ENCODE measurements around the gene CYGB.

The CYGB gene

DNA sequence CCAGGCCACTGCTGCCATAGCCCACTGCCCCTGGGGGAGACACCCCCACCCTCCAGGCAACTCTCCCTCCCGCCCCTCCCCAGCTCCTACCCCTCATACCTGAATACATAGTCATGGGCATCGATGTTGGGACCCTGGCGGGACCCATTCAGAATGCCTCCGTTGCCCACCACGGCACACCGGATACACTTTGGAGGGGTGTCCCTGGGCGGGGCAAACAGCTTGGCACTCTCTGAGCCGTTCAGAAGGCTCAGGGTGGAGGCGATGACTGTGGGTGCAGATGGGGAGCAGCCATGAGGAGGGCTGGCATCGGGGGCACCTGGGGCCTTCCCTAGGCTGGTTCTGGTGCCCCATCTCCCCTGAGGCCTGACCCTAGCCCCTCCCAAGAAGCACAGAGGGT lies 35.6 kb upstream of the CYGB start:
- TF ChIP-seq, protein P1, sequence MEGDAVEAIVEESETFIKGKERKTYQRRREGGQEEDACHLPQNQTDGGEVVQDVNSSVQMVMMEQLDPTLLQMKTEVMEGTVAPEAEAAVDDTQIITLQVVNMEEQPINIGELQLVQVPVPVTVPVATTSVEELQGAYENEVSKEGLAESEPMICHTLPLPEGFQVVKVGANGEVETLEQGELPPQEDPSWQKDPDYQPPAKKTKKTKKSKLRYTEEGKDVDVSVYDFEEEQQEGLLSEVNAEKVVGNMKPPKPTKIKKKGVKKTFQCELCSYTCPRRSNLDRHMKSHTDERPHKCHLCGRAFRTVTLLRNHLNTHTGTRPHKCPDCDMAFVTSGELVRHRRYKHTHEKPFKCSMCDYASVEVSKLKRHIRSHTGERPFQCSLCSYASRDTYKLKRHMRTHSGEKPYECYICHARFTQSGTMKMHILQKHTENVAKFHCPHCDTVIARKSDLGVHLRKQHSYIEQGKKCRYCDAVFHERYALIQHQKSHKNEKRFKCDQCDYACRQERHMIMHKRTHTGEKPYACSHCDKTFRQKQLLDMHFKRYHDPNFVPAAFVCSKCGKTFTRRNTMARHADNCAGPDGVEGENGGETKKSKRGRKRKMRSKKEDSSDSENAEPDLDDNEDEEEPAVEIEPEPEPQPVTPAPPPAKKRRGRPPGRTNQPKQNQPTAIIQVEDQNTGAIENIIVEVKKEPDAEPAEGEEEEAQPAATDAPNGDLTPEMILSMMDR (IDR thresholded peaks at IDR 0.05; ENCODE audit: low read depth, low read length) = no peak
- no peak overlapping the region for H3K4me3 ChIP-seq (ENCODE audit: low read depth, low read length)

DNA sequence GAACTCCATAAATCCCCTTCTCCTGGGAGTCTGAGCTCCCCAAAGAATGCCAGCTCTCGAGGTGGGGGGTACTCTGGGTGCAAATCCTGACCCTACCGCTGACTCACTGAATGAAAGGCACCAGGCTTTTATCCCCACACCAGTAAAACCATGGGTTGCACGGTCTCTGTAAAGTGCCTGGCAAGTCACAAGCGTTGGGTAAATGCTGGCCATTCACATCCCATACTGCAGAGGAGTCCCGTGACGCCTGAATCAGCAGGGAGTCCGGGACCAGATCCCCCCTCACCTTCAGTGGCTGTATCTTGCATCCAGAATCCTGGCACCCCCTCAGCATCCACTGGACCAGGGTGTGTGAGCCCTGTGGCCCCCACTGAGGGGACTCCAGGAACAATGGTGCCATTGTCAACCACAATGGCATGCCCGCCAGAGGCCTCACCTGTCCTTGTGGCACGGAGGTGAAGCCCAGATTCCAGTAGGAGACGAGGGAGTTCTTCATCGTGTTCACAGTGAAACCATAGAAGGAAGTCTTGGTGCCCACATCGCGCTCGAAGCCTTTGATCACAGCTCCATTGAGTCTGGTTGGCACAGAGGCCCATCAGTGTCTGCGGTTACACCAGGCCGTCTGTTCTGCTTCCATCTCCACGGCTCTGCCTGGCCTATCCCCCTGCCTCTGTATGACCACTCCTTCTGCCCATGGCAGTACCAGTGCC lies 34.8 kb upstream of the CYGB start:
- TF ChIP-seq, protein P1 (IDR thresholded peaks at IDR 0.05; ENCODE audit: low read depth, low read length) = no peak
- H3K4me3 ChIP-seq (ENCODE audit: low read depth, low read length) = no peak overlapping the region

DNA sequence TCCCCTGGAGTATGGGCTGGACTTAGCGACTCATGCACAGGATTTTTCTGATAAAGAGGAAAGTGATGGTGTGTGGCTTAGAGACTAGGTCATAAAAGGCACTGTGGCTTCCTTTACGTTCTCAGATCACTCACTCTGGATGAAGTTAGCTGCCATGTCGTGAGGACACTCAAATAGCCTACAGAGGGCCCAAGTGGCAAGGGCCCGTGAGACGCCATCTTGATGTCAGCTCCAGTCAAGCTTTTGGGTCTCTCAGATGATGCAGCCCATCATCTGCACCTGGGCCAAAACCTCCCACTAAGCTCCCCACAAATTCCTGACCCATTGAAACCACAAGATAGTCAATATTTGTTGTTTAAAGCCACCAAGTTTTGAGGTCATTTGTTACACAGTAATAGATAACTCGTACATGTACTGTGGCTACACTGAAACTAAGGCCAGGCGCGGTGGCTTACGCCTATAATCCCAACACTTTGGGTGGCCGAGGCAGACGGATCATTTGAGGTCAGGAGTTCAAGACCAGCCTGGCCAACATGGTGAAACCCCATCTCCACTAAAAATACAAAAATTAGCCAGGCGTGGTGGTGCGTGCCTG lies 33.5 kb upstream of the CYGB start:
- TF ChIP-seq, protein P1 (IDR thresholded peaks at IDR 0.05; ENCODE audit: low read depth, low read length) = no peak
- H3K4me3 ChIP-seq (ENCODE audit: low read depth, low read length) = no peak overlapping the region

DNA sequence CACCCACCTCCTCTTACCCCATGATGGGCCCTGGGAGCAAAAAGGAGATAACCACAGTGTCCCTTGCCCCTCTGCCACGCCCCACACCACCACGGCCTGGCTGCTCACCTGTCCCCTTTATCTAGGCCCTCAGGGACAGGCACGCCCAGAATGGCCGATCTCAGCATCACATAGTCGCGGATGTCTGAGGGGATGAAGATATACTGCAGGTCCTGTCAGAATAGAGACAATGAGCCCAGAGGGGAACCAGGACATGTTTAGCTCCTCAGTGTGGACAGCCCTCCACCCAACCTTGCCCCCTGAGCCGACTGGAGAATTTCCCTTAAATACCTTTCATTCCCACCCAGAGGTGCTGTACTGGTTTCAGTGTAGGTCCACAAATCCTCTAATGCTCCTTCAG lies 32.9 kb upstream of the CYGB start:
- no peak overlapping the region for H3K4me3 ChIP-seq (ENCODE audit: low read depth, low read length)
- TF ChIP-seq, protein P1 (IDR thresholded peaks at IDR 0.05; ENCODE audit: low read depth, low read length) = no peak

DNA sequence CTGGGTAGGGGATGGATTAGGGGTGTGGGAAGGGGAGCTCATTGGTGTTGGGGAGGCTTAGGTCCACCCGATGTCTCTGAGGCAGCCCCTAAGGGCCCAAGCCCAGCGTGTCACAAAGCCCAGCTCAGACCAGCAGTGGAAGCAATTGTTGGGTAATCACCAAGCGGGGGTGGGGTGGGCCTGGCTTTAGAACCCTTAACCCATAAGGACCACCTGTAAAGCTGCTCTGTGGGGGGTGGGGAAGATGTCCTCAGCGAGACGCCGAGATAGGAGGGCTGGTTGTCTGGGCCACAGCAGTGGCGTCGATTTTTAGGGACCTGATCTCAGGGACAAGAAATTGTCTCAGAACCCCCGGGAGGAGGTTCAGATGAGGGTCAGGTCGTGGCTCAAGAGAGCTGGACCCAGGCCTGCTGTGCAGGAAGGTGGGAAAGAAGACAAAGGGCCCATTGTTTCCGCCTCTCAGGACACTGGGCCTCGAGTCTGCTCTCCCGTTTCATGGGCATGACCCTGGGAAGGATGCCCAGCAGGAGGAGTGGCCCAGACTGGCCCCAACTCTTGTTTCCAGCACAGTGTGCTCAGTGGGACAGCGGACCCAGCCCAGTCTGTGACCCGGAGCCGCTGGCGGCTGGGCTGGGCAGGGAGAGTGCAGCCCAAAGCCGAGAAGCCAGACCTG lies 32.2 kb upstream of the CYGB start:
- TF ChIP-seq, protein P1 (IDR thresholded peaks at IDR 0.05; ENCODE audit: low read depth, low read length) = no peak

DNA sequence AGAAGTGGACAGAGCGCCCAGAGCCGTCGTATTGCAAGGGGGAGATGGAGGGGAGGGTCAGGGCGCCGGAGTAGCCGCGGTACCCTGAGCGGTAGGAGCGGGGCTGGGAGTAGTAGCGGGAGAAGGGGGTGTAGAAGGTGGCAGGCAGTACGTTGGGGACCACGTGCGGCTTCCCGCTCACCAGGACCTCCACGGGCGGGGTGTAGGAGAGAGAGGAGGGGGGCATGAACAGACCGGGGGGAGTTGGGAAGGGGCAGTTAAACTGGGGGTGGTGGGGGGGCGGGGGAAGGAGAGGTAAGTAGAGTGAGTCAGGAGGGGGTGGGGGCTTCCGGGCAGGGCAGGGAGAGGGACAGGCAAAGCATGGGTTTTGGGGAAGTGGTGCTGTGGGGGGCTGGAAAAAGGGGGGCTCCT lies 31.3 kb upstream of the CYGB start:
- no peak overlapping the region for H3K4me3 ChIP-seq (ENCODE audit: low read depth, low read length)
- TF ChIP-seq, protein P1 (IDR thresholded peaks at IDR 0.05; ENCODE audit: low read depth, low read length) = no peak

More for the DNA sequence above, 32.2 kb upstream of the CYGB start:
- H3K4me3 ChIP-seq (ENCODE audit: low read depth, low read length) = no peak overlapping the region

All from WI38 (cell line).